Measurements from ENCODE around the gene CENPU.
A peak's percentile ranks its signal among the peaks of the same experiment; 100 is the strongest.

Gene CENPU

GRCh38 chr4:184733654-184734524, at the start of gene CENPU (continued):
- TF ChIP-seq ZNF76 (tag by site-specific recombination; IDR thresholded peaks at IDR 0.05; ENCODE audit: borderline replicate concordance, low read depth) (peak; percentile 83), HOXD13 (CRISPR knock-in tag; IDR thresholded peaks at IDR 0.05; ENCODE audit: borderline replicate concordance) (0 out of 2 replicates have a peak, but pooled peaks have one; percentile 18), MYNN (tag by site-specific recombination; IDR thresholded peaks at IDR 0.05; ENCODE audit: borderline replicate concordance) (peak; percentile 37; the same call in 1 of the 2 replicates), KLF7 (tag by site-specific recombination; IDR thresholded peaks at IDR 0.05; ENCODE audit: borderline replicate concordance) (peak; percentile 66; the same call in 1 of the 2 replicates), ZBTB49 (tag by site-specific recombination; IDR thresholded peaks at IDR 0.05; ENCODE audit: low read depth) (no peak), ZBTB44 (tag by site-specific recombination; IDR thresholded peaks at IDR 0.05) (peak; percentile 80), ZNF621 (tag by site-specific recombination; IDR thresholded peaks at IDR 0.05) (no peak), ZNF24 (tag by site-specific recombination; IDR thresholded peaks at IDR 0.05) (peak; percentile 89), PRDM2 (tag by site-specific recombination; IDR thresholded peaks at IDR 0.05; ENCODE audit: borderline replicate concordance) (no peak), ZNF530 (tag by site-specific recombination; IDR thresholded peaks at IDR 0.05; ENCODE audit: low read depth) (no peak), ZNF148 (tag by site-specific recombination; IDR thresholded peaks at IDR 0.05; ENCODE audit: borderline replicate concordance) (no peak), SALL2 (tag by site-specific recombination; IDR thresholded peaks at IDR 0.05; ENCODE audit: borderline replicate concordance) (no peak; the same call in 1 of the 2 replicates), GLIS2 (tag by site-specific recombination; IDR thresholded peaks at IDR 0.05) (peak; percentile 91), BCL11B (tag by site-specific recombination; IDR thresholded peaks at IDR 0.05; ENCODE audit: low read depth) (no peak), HOXA7 (CRISPR knock-in tag; IDR thresholded peaks at IDR 0.05; ENCODE audit: borderline replicate concordance) (no peak), ZNF350 (tag by site-specific recombination; IDR thresholded peaks at IDR 0.05) (no peak), ZEB2 (tag by site-specific recombination; IDR thresholded peaks at IDR 0.05) (peak; percentile 81), KLF8 (tag by site-specific recombination; IDR thresholded peaks at IDR 0.05) (peak; percentile 94), ZNF670 (tag by site-specific recombination; IDR thresholded peaks at IDR 0.05; ENCODE audit: low read depth) (no peak), ZNF677 (tag by site-specific recombination; IDR thresholded peaks at IDR 0.05) (peak; percentile 85), ZBTB11 (tag by site-specific recombination; conservative IDR thresholded peaks at IDR 0.05; ENCODE audit: low read depth) (no peak)

All from HEK293 (cell line).